Parietal lobe (tissue), 1 donor: ENCODE results near the gene ABHD1. TPM values are rescaled to one million over a fixed set of nuclear protein-coding genes. Genes with fewer than 3 reads are reported as not detected.

ENCODE experiments used
- total RNA-seq: library from RNA; depleted of rRNA; stranded (reverse); fragments of >200 nt; gene quantifications from one replicate; pipeline ENCODE4 v1.2.3, GENCODE V29; 2014

The ABHD1 gene
- total RNA-seq, result 0.31 TPM

GRCh38 chr2:27123302-27124150 is at the start of gene ABHD1:
Gene ABHD1, plus strand, starts transcription at chr2:27123815. Its CDS starts 134 bp downstream, at chr2:27123949.

GRCh38 chr2:27078267-27079194 is 45.1 kb upstream of the ABHD1 start, which contains the start of gene EMILIN1:
Gene EMILIN1, plus strand, starts transcription at chr2:27078615. Its CDS starts 451 bp downstream, at chr2:27079066.

DNA sequence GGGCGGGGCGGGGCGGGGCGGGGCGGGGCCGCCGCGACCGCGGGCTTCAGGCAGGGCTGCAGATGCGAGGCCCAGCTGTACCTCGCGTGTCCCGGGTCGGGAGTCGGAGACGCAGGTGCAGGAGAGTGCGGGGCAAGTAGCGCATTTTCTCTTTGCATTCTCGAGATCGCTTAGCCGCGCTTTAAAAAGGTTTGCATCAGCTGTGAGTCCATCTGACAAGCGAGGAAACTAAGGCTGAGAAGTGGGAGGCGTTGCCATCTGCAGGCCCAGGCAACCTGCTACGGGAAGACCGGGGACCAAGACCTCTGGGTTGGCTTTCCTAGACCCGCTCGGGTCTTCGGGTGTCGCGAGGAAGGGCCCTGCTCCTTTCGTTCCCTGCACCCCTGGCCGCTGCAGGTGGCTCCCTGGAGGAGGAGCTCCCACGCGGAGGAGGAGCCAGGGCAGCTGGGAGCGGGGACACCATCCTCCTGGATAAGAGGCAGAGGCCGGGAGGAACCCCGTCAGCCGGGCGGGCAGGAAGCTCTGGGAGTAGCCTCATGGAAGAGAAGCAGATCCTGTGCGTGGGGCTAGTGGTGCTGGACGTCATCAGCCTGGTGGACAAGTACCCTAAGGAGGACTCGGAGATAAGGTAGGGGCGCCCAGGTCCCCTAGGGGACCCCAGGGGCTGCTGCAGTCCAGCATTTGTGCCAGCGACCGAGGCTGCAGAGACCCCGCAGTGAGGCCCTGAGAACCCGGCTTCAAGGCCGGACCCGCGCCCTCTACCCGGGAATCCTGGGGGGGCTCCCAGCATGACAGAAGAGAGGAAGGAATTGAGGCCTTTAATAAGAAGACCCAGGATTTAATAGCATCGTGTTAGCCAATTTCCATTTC is 36.7 kb upstream of the ABHD1 start, which contains the start of gene KHK:
KHK (plus strand) TSS at position 49 of the 870 bp plus-strand sequence; CDS start at position 537, 488 bp downstream.

GRCh38 chr2:27118525-27119329 is 4.9 kb upstream of the ABHD1 start, which contains the start of gene CGREF1:
Gene CGREF1, minus strand, starts transcription at chr2:27119128. Its CDS starts 14,762 bp downstream, at chr2:27104366.

GRCh38 chr2:27133905-27134780 is 10.5 kb downstream of the ABHD1 start, which contains the start of gene PREB:
Gene PREB, minus strand, starts transcription at chr2:27134636. Its CDS starts 215 bp downstream, at chr2:27134421.

GRCh38 chr2:27139310-27139709 is 15.7 kb downstream of the ABHD1 start, which contains the start of gene PRR30:
Gene PRR30, minus strand, starts transcription at chr2:27139410. Its CDS starts 1,081 bp downstream, at chr2:27138329.

DNA sequence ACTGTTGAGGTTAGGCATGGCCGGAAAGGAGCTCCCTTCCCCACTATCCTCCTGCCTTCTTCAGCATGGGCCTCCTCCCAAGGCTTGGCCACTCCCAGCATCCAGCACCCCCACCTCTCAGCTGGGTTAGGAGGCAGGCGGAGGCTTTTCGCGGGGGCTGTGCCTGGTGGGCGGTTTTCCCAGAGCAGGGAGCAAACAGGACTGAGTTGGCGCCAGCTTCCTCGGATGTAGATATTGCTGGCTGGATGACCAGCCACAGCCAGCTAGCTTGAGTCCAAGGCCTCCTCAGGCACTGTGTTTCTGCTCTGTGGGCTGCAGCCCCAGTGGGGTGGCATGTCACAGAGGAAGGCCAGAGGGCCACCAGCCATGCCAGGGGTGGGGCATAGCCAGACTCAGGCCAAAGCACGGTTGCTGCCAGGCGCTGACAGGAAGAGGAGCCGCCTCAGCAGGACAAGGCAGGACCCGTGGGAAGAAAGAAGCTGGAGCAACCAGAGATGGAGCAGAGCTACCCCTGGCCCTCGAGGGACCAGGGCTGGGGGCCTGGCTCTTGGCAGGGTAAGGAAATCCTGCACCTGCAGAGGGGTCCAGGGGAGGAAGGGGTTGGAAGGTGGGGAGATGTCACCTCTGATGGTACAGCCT is 25.3 kb downstream of the ABHD1 start, which contains the start of gene TCF23:
TCF23 (plus strand) TSS at position 204 of the 639 bp plus-strand sequence; CDS start at position 334, 130 bp downstream.

Other genes starting within 250 kb of the ABHD1 start
- gene MAPRE3, start 153.2 kb upstream of the ABHD1 start, total RNA-seq, result 35.7 TPM
- 15.7 TPM for gene TMEM214, start 90.8 kb upstream of the ABHD1 start, total RNA-seq
- 16.3 TPM for gene AGBL5, start 72.1 kb upstream of the ABHD1 start, total RNA-seq
- 192 TPM for gene OST4, start 52.2 kb upstream of the ABHD1 start, total RNA-seq
- gene EMILIN1, start 45.2 kb upstream of the ABHD1 start, total RNA-seq, result 2.2 TPM
- gene KHK, start 37.0 kb upstream of the ABHD1 start, total RNA-seq, result 6.9 TPM
- 29.1 TPM for gene CGREF1, start 4.7 kb upstream of the ABHD1 start, total RNA-seq
- 21.9 TPM for gene PREB, start 10.8 kb downstream of the ABHD1 start, total RNA-seq
- not detected for gene PRR30, start 15.6 kb downstream of the ABHD1 start, total RNA-seq
- gene TCF23, start 25.2 kb downstream of the ABHD1 start, total RNA-seq, result not detected
- 35.4 TPM for gene ATRAID, start 88.2 kb downstream of the ABHD1 start, total RNA-seq
- 28.8 TPM for gene SLC5A6, start 88.5 kb downstream of the ABHD1 start, total RNA-seq
- 20.7 TPM for gene CAD, start 93.6 kb downstream of the ABHD1 start, total RNA-seq
- gene SLC30A3, start 139.2 kb downstream of the ABHD1 start, total RNA-seq, result 0.31 TPM
- gene DNAJC5G, start 151.6 kb downstream of the ABHD1 start, total RNA-seq, result not detected
- not detected for gene TRIM54, start 158.6 kb downstream of the ABHD1 start, total RNA-seq
- not detected for gene UCN, start 184.6 kb downstream of the ABHD1 start, total RNA-seq
- 107 TPM for gene MPV17, start 199.3 kb downstream of the ABHD1 start, total RNA-seq
- gene GTF3C2, start 232.9 kb downstream of the ABHD1 start, total RNA-seq, result 56.7 TPM
- 20.7 TPM for gene EIF2B4, start 246.5 kb downstream of the ABHD1 start, total RNA-seq
- 57.0 TPM for gene SNX17, start 246.8 kb downstream of the ABHD1 start, total RNA-seq